H1 (cell line): ENCODE data around the gene ARAP3. TPM values are rescaled to one million over a fixed set of nuclear protein-coding genes. Genes with fewer than 3 reads are reported as not detected.

Source experiments
- HDAC2 ChIP-seq, 2 experiments: fragments of 300-600 bp in 1 of 2; sonication (generic) in 1 of 2; IDR thresholded peaks; 2 replicates each; pipeline ENCODE4 v1.6.1; 2011 to 2012; ENCODE audit warnings: low read depth in 2 of 2, low read length in 2 of 2, mild to moderate bottlenecking in 2 of 2, moderate library complexity in 2 of 2, borderline replicate concordance in 1 of 2, inconsistent platforms in 1 of 2
- JUND ChIP-seq: IDR thresholded peaks from 2 replicates; pipeline ENCODE4 v1.6.1; 2011; ENCODE audit warnings: mild to moderate bottlenecking, improper control_type of control experiment, low read length
- PHF8 ChIP-seq: fragments of 200-600 bp; sonication (generic); conservative IDR thresholded peaks from 2 replicates; pipeline ENCODE4 v1.7.1; 2012; ENCODE audit warnings: low read depth, mild to moderate bottlenecking, inconsistent platforms, low read length, moderate library complexity
- polyA plus RNA-seq, 7 experiments: library from polyadenylated mRNA; depleted of rRNA in 3 of 7; stranded (reverse) in 5 of 7; unstranded in 2 of 7; fragments of >200 nt in 5 of 7; fragments of 200-250 nt in 2 of 7; gene quantifications; 1 replicate in 5 of 7; 2 replicates in 1 of 7; 4 replicates in 1 of 7; pipeline versions ENCODE4 v1.2.1 to v1.2.3, GENCODE V29; 2011 to 2013; ENCODE audit warnings: missing spikeins in 2 of 7, mixed read lengths in 2 of 7
- total RNA-seq: library from RNA; stranded (reverse); fragmentation: NEBNext Ultra II Directional; extraction: Animal tissue kit (Norgen Biotek cat#: 25700); gene quantifications from 2 replicates; pipeline ENCODE4 v1.2.1, GENCODE V29; 2021
- TF ChIP-seq, protein P1 (sequence below): fragments of 300-600 bp; sonication (generic); IDR thresholded peaks from 2 replicates; pipeline ENCODE4 v1.7.1; 2012; ENCODE audit warnings: low read length, moderate library complexity, mild to moderate bottlenecking, inconsistent platforms; ENCODE audit not compliant: insufficient replicate concordance
- TF ChIP-seq, protein P2 (sequence below), 3 experiments: IDR thresholded peaks; 1 replicate in 2 of 3; 2 replicates in 1 of 3; pipeline versions ENCODE4 v1.5.1 to v1.6.1; 2011; ENCODE audit warnings: low read length in 3 of 3, mild to moderate bottlenecking in 3 of 3, inconsistent platforms in 2 of 3, low read depth in 1 of 3, moderate library complexity in 1 of 3; ENCODE audit not compliant: insufficient read depth in 1 of 3; ENCODE audit errors: control extremely low read depth in 1 of 3

Gene ARAP3
- total and polyA plus RNA-seq, 2 of the 8 experiments (the other 6 are each of a cell fraction or from before 2014, with no cell fraction given): 14.4 to 48.6 TPM

DNA sequence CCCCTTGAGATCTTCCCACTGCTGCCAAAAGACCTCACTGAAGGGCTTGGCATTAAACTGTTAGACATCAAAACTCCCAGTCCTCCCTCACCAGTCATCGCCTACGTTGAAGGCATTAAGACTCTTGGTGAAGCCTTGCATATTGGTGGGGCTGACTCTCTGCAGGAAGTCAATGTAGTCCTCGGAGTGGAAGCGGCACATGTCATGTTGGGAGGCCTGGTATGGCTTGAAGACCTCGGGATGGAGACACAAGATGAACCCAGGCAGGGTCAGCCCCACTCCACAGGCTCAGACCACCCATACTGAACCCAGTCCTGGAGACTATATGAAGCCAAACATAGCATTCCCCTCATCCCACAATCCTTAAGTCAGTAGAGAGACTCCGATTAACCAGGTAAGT lies 47.3 kb downstream of the ARAP3 start (continued):
- TF ChIP-seq, protein P1, sequence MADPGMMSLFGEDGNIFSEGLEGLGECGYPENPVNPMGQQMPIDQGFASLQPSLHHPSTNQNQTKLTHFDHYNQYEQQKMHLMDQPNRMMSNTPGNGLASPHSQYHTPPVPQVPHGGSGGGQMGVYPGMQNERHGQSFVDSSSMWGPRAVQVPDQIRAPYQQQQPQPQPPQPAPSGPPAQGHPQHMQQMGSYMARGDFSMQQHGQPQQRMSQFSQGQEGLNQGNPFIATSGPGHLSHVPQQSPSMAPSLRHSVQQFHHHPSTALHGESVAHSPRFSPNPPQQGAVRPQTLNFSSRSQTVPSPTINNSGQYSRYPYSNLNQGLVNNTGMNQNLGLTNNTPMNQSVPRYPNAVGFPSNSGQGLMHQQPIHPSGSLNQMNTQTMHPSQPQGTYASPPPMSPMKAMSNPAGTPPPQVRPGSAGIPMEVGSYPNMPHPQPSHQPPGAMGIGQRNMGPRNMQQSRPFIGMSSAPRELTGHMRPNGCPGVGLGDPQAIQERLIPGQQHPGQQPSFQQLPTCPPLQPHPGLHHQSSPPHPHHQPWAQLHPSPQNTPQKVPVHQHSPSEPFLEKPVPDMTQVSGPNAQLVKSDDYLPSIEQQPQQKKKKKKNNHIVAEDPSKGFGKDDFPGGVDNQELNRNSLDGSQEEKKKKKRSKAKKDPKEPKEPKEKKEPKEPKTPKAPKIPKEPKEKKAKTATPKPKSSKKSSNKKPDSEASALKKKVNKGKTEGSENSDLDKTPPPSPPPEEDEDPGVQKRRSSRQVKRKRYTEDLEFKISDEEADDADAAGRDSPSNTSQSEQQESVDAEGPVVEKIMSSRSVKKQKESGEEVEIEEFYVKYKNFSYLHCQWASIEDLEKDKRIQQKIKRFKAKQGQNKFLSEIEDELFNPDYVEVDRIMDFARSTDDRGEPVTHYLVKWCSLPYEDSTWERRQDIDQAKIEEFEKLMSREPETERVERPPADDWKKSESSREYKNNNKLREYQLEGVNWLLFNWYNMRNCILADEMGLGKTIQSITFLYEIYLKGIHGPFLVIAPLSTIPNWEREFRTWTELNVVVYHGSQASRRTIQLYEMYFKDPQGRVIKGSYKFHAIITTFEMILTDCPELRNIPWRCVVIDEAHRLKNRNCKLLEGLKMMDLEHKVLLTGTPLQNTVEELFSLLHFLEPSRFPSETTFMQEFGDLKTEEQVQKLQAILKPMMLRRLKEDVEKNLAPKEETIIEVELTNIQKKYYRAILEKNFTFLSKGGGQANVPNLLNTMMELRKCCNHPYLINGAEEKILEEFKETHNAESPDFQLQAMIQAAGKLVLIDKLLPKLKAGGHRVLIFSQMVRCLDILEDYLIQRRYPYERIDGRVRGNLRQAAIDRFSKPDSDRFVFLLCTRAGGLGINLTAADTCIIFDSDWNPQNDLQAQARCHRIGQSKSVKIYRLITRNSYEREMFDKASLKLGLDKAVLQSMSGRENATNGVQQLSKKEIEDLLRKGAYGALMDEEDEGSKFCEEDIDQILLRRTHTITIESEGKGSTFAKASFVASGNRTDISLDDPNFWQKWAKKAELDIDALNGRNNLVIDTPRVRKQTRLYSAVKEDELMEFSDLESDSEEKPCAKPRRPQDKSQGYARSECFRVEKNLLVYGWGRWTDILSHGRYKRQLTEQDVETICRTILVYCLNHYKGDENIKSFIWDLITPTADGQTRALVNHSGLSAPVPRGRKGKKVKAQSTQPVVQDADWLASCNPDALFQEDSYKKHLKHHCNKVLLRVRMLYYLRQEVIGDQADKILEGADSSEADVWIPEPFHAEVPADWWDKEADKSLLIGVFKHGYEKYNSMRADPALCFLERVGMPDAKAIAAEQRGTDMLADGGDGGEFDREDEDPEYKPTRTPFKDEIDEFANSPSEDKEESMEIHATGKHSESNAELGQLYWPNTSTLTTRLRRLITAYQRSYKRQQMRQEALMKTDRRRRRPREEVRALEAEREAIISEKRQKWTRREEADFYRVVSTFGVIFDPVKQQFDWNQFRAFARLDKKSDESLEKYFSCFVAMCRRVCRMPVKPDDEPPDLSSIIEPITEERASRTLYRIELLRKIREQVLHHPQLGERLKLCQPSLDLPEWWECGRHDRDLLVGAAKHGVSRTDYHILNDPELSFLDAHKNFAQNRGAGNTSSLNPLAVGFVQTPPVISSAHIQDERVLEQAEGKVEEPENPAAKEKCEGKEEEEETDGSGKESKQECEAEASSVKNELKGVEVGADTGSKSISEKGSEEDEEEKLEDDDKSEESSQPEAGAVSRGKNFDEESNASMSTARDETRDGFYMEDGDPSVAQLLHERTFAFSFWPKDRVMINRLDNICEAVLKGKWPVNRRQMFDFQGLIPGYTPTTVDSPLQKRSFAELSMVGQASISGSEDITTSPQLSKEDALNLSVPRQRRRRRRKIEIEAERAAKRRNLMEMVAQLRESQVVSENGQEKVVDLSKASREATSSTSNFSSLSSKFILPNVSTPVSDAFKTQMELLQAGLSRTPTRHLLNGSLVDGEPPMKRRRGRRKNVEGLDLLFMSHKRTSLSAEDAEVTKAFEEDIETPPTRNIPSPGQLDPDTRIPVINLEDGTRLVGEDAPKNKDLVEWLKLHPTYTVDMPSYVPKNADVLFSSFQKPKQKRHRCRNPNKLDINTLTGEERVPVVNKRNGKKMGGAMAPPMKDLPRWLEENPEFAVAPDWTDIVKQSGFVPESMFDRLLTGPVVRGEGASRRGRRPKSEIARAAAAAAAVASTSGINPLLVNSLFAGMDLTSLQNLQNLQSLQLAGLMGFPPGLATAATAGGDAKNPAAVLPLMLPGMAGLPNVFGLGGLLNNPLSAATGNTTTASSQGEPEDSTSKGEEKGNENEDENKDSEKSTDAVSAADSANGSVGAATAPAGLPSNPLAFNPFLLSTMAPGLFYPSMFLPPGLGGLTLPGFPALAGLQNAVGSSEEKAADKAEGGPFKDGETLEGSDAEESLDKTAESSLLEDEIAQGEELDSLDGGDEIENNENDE: no peak
- TF ChIP-seq JUND (no peak), PHF8 (no peak), HDAC2 (IDR thresholded peaks at IDR 0.05; ENCODE audit: borderline replicate concordance in 1 of 2, low read depth in 2 of 2, low read length in 2 of 2) (no peak)
- TF ChIP-seq, protein P2, sequence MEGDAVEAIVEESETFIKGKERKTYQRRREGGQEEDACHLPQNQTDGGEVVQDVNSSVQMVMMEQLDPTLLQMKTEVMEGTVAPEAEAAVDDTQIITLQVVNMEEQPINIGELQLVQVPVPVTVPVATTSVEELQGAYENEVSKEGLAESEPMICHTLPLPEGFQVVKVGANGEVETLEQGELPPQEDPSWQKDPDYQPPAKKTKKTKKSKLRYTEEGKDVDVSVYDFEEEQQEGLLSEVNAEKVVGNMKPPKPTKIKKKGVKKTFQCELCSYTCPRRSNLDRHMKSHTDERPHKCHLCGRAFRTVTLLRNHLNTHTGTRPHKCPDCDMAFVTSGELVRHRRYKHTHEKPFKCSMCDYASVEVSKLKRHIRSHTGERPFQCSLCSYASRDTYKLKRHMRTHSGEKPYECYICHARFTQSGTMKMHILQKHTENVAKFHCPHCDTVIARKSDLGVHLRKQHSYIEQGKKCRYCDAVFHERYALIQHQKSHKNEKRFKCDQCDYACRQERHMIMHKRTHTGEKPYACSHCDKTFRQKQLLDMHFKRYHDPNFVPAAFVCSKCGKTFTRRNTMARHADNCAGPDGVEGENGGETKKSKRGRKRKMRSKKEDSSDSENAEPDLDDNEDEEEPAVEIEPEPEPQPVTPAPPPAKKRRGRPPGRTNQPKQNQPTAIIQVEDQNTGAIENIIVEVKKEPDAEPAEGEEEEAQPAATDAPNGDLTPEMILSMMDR (IDR thresholded peaks at IDR 0.05; ENCODE audit: control extremely low read depth in 1 of 3, insufficient read depth in 1 of 3, low read depth in 1 of 3, low read length in 3 of 3): no peak
